ENCODE results near the gene IL1RL1.

Gene IL1RL1

GRCh38 chr2:102337481-102338386 lies 26.4 kb downstream of the IL1RL1 start:
- no peak for DNase-seq

GRCh38 chr2:102340778-102341177 lies 29.4 kb downstream of the IL1RL1 start:
- no peak for DNase-seq

GRCh38 chr2:102342888-102343287 lies 31.5 kb downstream of the IL1RL1 start:
- no peak for DNase-seq

GRCh38 chr2:102344397-102344796 lies 33.0 kb downstream of the IL1RL1 start:
- no peak for DNase-seq

GRCh38 chr2:102345329-102345920 lies 34.1 kb downstream of the IL1RL1 start:
- DNase-seq: no peak

- no peak for DNase-seq
These were observed 35.2 kb downstream of the IL1RL1 start for GRCh38 chr2:102346381-102347130.

- DNase-seq: no peak
These were observed 38.9 kb downstream of the IL1RL1 start for GRCh38 chr2:102350137-102350793.

GRCh38 chr2:102355526-102356380 lies 44.4 kb downstream of the IL1RL1 start, which contains the start of gene IL18R1:
TSS of gene IL18R1 (plus strand) at chr2:102355796. CDS start at chr2:102362661, 6,865 bp downstream.
- peak; percentile 61 for DNase-seq

- DNase-seq: no peak
These were observed 45.0 kb downstream of the IL1RL1 start for GRCh38 chr2:102356381-102356712.

- no peak for DNase-seq
These were observed 45.4 kb downstream of the IL1RL1 start for GRCh38 chr2:102356741-102357140.

- no peak for DNase-seq
These were observed 46.6 kb downstream of the IL1RL1 start for GRCh38 chr2:102357937-102358336.

- no peak for DNase-seq
These were observed 47.1 kb downstream of the IL1RL1 start for GRCh38 chr2:102358496-102358895.

- DNase-seq: no peak
These were observed 48.2 kb downstream of the IL1RL1 start for GRCh38 chr2:102359527-102359926.

GRCh38 chr2:102361632-102362241 lies 50.4 kb downstream of the IL1RL1 start:
- no peak for DNase-seq

- no peak for DNase-seq
These were observed 54.4 kb downstream of the IL1RL1 start for GRCh38 chr2:102365763-102366162.

- no peak for DNase-seq
These were observed 55.2 kb downstream of the IL1RL1 start for GRCh38 chr2:102366406-102367112.

GRCh38 chr2:102367331-102367971 lies 56.1 kb downstream of the IL1RL1 start:
- no peak for DNase-seq

GRCh38 chr2:102368461-102369109 lies 57.2 kb downstream of the IL1RL1 start:
- peak; percentile 28 for DNase-seq

GRCh38 chr2:102369866-102370265 lies 58.5 kb downstream of the IL1RL1 start:
- DNase-seq: no peak

GRCh38 chr2:102376052-102376591 lies 64.8 kb downstream of the IL1RL1 start:
- no peak for DNase-seq

All from activated gamma-delta T cell treated with Interleukin-2 at 50 U/mL for 16 hours (primary cell).